Retina (tissue), 1 donor: ENCODE data around the gene NDUFAB1.
"Not testable (repeated sequence)": the region's sequence is repeated elsewhere in the genome, so short reads cannot be mapped to it uniquely, and the experiment has no call there.

Experiments
- DNase-seq: peaks from one replicate; pipeline ENCODE4 v3.0.0-alpha.2; 2016

The NDUFAB1 gene

GRCh38 chr16:23544436-23544835 lies 51.7 kb downstream of the NDUFAB1 start:
- no peak for DNase-seq

GRCh38 chr16:23540817-23541178 lies 55.3 kb downstream of the NDUFAB1 start:
- not testable (repeated sequence) for DNase-seq

- DNase-seq = no peak
Observed at GRCh38 chr16:23539984-23540816, 55.9 kb downstream of the NDUFAB1 start.

DNA sequence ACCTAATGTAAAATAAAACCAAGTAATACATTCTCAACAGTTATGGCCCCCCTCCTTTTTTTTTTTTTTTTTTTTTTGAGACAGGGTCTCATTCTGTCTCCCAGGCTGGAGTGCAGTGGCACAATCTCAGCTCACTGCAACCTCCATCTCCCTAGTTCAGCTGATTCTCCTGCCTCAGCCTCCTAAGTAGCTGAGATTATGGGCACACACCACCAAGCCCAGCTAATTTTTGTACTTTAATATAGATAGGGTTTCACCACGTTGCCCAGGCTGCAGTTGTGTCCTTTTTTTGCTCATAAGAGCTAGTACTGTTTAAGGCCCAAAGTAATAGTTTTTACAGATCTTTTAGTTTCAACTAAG lies 57.2 kb downstream of the NDUFAB1 start:
- DNase-seq = no peak

DNA sequence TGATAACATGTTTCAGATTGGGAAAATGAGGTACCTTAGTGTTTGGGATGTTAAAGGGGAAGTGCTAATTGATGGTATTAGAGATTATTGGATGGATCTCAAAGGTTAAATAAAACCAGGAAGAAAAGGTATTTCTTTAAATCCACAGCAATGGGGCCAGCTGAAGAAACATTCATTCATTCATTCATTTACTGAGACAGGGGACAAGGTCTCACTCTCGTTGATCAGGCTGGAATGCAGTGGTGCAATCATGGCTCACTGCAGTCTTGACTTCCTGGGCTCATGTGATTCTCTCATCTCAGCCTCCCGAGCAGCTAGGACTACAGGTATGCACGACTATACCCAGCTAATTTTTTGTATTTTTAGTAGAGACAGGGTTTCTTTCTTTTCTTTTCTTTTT lies 58.7 kb downstream of the NDUFAB1 start:
- no peak for DNase-seq

- no peak for DNase-seq
Observed at GRCh38 chr16:23535901-23536300, 60.2 kb downstream of the NDUFAB1 start.

DNA sequence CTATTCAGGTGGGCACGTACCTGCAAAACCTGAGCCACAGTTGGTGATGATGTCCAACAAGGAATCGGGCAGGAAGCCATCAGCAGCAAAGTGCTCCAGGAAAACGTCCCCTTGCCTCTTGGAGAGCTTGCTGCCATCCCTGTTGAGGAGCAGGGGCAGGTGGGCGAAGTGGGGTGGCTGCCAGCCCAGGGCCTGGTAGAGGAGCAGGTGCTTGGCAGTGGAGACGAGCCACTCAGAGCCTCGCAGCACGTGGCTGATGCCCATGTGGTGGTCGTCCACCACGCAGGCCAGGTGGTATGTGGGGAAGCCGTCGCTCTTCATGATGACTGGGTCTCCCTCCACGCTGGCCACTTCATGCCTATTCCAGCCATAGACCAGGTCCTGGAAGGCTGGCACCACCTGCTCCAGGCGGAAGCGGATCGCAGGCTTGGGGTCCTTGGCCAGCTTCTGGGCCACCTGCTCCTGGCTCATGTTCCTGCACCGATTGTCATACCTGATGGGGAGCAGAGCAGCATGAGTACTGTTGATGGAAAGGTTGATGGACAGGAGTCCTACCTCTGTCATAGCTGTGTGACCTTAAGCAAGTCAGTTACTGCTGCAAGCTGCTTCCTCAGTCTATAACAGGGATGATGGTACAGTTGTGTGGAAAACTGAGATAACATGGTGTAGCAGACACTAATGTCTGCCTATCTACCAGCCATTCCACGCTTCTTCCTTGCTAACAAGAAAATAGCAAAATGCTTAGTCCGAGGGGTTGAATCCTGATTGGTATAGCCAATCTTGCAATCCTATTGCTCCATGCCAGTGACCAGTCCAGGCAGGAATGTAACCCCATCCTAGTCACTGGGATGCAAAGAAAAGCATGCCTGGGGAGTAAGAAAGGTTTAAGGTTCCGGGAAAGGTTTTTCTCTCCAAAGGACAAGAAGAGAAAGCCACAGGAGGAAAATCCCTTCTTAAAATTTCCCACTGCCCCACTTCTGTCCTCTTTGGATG lies 61.0 kb downstream of the NDUFAB1 start:
- DNase-seq = no peak

GRCh38 chr16:23532448-23532847 lies 63.7 kb downstream of the NDUFAB1 start:
- no peak for DNase-seq
